HG03196 (cell line): ENCODE results near the gene PLS1.
"Not testable (repeated sequence)": the region's sequence is repeated elsewhere in the genome, so short reads cannot be mapped to it uniquely, and the experiment has no call there.

Source experiments
- ATAC-seq: cut with Tn5 transposase; IDR thresholded peaks from one replicate; pipeline ENCODE4 v1.9.1; 2021; ENCODE audit not compliant: unreplicated experiment

The PLS1 gene

DNA sequence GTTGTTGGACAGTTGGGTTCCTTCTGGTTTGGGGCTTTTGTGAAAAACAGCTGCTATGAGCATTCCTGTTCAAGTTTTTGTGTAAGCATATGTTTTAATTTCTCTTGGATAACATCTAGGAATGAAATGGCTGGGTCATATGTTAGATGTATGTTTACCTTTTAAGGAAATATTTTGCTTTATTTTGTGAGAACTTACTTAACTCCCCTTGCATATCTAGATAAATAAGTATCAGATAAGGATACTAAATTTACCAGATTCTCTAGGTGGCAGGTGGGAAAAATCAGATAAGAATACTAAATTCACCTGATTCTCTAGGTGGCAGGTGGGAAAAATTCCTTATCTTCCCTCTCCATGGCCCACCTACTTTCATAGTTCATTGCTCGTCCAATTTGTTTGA lies 1.1 kb upstream of the PLS1 start:
- no peak for ATAC-seq

DNA sequence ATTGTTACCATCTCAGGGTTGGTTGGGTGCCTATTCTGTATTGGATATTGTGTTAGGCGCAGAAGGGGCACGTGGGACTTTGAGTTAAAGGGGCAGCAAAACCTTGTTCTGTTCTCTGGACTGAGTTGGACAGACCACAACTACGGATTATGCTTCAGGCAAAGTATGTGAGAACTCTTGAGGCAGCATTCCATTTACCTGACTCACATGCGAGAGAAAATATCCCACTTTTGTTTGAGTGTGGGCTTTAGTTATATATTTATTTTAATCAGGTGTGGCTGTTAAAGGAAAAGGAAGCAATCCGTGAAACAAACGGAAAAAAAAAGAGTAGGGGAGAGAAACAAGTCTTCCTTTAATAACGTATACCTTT lies 627 bp upstream of the PLS1 start:
- ATAC-seq = no peak

DNA sequence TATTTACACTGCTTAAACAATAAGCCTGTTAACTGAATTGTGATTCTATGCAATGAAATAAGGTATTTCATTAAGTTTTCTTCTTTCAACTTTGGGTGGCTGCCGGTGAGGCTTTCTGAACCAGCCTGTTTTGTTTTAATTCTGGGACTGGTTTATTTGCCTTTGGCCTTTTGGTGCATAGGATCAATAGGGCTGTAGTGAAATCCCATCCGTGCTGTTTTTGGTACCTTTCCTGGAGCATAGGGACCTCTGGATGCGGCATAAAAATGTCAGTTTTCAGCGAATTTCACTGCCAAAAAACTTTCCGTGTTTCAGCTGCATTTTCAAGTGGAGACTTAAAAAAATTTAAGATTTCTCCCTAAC lies 514 bp downstream of the PLS1 start:
- no peak for ATAC-seq

DNA sequence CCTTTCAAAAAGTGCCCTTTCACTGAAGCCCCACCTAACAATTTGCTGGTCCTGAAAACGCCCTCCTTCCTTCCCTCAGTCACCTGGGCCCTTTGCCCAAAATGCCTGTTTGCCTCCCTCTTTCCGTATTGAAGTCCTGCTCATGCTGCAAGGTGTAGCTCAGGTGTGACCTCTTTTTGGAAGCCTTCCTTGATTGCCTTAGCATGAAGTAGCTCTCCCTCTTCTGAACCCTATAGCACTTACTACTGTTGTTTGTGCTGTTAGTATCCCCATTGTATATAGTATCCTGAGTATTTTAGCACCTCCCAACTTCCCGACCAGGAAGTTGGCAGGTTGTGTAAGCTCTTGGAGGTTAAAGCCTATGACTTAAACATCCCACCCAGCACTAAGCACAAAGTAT lies 1.7 kb downstream of the PLS1 start:
- ATAC-seq = no peak

DNA sequence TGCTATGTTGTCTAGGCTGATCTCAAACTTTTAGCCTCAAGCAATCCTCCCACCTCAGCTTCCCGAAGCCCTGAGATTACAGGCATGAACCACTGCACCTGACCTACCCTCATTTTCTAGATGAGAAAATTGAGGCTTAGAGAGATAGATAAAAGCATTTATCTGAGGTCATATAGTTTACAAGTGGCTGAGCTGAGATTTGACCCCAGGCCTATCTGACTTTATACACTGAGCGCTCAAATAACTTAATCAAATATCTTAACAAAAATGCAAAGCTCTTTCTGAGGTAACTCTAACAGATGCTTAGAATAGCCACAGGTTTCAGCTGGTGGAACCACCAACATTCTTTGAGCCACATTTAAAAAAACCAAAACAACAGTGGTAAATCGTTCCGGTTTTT lies 5.5 kb downstream of the PLS1 start:
- ATAC-seq = no peak

DNA sequence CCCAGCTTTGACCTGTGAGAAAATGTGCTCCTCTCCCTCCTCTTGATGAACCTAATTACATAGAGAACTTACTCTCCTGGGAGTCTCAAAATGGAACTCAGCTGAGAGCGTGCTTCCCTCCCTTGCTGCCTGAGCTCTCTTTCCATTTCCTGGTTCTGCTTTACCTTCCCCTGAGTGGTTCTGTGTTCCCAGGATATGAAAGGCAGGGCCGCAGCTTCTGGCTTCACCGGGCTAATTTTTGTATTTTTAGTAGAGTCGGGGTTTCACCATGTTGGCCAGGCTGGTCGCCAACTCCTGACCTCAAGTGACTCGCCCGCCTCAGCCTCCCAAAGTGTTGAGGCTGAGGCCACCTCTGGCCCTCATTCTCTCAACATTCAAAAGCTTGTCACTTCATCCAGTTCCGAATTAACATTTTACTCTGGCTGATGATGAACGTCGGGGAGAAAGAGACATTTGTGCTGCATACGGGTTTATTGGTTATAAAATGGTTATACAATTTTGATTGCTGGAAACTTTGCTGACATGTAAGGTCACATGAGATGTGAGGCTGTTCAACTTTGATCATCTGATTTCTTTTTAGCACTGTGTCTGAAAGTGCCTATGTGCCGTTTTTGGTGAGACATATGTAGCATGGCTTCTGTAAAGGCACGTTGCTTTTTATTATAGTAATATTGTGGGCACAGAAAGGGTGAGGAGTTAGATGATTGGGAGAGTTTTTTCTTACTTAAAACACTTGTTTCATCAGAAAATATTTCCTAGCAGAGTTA lies 6.6 kb downstream of the PLS1 start:
- no peak for ATAC-seq

DNA sequence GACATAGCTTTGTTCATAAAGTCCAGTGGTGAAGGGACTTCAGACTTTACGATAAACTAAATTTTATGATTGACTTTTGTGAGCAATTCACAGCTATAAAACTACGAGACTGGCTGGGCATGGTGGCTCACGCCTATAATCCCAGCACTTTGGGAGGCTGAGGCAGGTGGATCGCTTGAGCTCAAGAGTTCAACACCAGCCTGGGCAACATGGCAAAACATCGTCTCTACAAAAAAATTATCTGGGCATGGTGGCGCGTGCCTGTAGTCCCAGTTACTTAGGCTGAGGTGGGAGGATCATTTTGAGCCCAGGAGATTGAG lies 7.2 kb downstream of the PLS1 start:
- ATAC-seq = not testable (repeated sequence)

DNA sequence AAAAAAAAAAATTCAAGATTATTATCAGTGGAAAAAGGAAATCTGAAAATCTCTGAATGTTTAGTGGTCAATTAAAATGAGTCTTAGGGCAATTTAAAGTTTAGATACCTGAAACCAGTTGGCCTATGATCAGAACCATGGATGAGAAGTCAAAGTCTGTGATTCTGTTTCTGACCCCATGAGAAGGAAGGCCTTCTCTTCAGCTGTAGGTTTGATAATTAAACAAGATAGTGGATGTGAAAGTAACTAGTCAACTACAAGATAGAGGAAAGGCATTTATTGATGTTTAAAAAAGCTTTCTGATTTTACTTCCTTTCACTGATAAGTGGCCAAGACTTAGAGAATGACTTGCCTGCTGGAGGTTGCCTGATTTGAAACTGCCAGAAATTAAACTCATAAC lies 8.7 kb downstream of the PLS1 start:
- ATAC-seq = peak; percentile 59

DNA sequence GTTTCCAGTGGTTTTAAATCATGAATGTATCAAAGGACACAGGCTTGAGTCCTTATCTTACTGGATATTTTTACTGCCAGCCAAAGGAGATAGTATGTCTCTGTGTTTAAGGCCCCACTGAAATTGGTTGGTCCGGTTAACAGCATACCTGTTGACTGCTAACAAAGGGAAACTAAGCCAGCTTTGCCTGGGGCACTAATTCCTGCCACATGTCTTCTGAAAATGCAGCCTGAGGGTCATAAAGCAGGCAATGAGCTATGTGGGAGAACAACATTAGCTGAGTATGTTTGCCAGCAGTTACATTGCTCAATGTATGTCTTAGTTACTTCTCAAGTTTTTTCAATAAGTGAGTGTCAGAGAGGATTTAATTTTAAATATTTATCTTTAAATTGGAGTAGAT lies 12.4 kb downstream of the PLS1 start:
- ATAC-seq = no peak

DNA sequence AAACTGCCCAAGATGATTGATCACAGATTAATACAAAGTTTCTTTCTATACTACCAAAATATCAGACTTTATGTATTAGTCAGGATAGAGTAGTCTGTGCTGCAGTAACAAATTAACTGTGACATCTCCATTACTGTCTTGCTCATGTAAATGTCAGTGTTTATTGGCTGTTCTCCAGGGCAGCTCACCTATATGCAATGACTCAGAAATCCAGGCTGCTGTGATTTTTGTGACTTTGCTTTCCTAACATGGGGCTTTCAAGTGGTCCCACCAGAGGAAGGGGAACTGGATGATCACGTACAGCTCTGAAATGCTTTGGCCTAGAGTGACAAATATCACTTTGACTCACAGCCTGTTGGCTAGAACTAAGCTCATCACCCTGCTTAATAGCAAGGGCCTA lies 12.9 kb downstream of the PLS1 start:
- no peak for ATAC-seq

DNA sequence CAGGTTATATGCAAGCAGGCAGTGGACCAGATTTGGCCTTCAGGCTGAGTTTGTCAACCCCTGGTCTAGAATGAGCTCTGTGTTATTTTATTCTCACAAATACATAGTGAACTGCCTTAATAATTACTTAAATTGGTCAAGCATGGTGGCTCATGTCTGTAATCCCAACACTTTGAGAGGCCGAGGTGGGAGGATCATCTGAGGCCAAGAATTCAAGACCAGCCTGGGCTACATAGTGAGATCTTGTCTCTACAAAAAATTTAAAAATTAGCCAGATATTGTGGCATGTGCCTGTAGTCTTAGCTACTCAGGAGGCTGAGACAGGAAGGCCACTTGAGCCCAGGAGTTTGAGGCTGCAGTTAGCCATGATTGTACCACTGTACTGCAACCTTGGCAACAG lies 15.0 kb downstream of the PLS1 start:
- ATAC-seq = no peak

DNA sequence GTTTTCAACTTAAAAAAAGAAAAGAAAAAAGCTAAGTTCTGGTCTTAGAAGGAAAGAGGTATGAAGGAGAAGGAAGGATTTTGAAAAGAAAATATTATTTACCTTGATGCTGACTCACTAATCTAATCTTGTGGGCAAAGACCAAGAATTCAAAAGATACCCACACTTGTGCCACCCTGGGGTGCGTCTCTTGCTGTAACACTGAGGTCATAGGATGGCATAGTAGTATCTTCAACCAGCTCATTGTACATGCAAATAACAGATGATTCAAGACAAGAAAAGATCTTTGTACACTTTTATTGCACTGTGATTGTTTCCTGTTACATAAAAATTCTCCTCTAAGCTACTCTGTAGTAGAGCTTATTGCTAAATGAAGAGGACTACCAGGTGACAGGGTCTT lies 17.3 kb downstream of the PLS1 start:
- ATAC-seq = no peak

DNA sequence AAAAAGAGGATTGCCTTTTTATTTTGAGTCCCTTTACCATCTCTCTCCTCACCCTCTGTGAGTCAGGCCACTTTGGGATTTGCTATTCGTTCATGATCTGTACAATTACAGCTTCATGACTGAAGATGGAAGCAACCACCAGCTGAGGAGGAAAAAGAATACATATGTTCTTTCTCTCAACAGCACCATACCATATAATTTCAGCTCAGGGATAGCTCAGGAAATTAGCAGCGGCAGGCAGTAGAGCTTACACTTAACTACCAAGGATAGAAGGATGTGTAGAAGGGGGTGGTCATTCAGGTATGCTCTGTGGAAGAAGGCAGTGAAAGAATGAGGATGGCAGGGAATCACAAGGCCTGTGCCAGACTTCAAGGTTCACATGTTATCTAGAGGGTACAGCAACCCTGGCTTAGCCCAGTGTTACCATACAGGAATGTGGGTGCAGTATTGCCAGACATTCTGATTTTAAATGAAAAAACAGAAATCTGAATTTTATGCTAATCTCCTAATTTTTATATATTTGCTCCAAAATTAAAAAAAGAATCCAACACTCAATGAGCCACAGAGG lies 17.9 kb downstream of the PLS1 start:
- no peak for ATAC-seq

DNA sequence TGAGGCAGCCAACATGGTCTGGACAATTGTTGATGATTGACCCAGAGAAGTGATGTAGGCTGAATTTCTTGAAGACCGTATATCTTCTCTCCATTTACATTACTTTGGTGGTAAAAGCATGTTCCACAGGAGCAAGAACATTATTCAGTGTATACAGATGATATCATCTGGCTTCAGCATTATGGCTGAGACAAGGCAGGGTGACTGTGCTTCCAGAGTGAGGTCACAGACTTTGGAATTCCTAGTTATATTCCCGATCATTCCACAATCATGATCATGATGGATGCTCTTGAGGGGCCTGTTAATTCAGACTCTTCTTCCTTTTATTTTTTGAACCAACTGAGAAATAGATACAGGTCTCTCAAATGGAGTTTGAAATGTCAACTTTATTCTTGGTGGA lies 19.0 kb downstream of the PLS1 start:
- no peak for ATAC-seq

DNA sequence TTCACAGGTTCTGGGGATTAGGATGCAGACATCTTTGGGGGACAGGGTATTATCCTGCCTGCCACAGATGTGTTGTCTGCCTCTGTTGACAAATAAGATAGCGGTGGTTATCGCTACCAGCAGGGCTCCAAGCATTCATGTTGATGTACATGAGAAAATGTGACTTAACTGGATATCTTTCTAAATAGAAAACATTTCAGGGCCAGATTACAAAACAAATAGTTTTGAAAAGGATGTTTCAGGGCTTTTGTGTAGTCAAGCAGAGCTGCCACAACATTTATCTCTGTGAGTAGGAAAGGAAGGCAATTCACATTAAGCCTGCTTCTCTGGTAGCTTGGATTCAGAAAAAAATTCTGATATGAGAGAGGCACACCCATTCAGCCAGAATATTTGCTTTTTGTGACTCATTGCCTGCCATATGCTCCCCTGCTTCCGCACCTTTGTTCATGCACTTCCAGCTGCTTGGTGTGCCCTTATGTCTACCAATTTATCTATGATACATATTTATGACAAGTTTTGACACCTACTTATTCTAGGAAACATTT lies 22.8 kb downstream of the PLS1 start:
- no peak for ATAC-seq

DNA sequence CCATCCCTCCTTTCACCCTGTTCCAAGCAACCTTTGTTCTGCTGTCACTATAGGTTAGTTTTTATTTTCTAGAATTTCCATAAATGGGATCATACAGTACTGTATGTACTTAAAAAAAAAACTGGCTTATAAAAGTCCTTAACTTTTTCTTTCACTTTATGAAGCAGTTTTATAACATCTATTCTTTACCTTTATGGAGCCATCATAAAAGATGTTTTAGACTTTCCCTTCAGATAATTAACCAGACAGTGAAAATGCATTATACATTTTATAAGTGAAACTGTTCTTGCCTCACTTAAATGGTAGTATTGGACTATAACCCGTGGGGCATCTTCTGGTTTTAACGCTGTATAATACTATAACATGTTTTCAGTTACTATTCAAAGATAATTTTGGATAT lies 26.2 kb downstream of the PLS1 start:
- no peak for ATAC-seq

DNA sequence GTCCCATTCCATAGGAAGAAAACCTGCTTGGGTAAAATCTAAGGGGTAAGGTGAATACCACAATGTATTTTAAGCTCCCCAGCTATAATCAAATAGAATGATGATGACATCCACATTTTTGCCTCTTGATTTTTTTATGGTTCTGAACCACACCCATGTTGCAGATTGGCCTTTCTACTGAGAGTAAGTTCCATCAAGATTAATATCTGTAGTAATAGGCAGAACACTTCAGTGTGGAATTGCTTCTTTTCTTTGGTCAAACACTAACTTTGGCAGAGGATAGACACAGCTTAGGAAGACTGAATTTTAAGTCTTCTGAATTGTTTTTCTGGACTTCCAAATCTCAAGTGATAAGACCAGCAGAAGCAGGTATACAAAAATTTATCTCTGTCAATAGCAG lies 27.0 kb downstream of the PLS1 start:
- ATAC-seq = no peak

DNA sequence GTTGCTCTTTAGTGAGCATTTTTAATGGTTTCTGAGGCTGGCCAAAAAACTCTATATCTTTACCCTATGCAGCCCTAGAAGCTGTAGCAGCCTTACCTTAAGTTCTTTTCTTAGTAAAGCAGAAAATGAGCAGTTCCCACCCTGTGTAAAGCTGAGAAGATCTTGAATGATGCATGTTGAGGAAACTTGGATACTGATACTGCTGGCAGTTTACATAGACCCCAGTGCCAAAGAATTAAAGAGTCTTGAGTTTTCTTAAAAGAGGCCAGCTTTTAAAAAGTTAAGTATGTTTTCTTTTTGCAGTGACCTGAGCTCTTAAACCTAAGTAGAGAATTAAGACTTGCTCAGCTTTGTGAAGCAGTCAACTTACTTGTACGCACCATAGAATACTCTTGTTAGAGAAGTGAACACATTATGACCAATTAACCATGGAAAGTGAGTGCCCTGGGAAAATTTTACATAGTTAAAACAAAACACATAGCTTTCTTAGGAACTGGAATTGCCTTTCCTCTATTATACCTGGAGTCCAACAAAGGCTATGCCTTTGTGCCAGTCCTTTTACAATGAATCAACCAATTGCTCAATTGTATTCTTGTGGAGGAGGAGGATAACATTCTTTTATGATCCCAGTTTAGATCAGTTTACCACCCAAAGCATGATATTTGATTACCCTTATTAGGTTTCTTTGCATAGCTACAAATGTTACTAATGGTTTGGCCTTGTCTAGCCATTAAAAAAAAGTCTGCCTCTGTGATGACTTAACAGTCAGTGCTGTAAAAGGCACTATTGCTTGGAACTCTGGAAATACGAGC lies 28.4 kb downstream of the PLS1 start:
- no peak for ATAC-seq

DNA sequence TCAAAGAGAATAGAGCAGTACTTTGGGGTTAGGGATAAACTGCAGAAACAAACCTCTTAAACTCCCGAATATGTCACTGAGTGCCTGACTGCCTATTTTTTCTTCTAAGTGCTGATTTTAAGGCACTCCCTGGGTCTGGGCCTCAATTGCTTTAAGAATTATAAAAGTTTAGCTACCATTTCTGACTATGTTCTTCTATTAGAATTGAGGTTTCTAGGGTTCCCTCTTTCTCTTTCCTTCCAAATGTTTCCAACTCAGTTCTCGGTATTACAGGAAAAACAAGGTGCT lies 28.9 kb downstream of the PLS1 start:
- no peak for ATAC-seq

DNA sequence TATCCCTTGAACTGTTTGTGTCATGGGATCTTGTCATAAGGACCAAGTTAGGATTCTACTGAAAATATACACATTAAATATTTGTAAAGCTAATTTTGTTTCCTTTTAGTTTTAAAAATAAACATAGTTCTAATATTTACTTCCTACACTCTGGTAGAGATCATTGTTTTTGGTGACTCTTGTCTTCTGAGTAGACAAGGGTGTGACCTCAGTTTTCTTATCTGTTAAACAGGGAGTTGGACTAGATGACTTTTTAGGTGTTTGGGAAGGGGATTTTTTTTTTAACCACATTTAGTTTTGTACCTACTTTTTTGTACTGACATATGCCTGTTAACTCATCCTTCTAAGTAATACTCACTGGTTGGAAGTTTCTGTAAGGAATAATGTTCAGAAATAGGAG lies 30.8 kb downstream of the PLS1 start:
- no peak for ATAC-seq

DNA sequence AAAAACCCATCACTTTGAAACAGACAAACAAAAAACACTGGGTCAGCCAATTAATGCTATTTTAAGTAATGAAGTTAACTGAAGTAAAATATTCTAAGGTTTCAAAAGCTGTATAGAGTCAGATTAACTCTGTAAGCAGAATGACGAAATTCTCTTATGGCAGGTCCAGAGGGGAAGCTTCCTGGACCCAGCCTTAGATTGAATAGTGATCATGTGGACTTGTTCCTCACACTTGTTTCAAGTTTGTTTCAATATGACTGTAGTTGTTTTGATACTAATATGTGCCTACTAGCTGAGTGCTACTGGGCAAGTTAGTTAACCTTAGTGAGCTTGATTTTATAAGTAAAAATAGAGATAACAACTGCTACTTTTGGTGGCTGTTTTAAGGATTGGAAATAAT lies 32.6 kb downstream of the PLS1 start:
- no peak for ATAC-seq

DNA sequence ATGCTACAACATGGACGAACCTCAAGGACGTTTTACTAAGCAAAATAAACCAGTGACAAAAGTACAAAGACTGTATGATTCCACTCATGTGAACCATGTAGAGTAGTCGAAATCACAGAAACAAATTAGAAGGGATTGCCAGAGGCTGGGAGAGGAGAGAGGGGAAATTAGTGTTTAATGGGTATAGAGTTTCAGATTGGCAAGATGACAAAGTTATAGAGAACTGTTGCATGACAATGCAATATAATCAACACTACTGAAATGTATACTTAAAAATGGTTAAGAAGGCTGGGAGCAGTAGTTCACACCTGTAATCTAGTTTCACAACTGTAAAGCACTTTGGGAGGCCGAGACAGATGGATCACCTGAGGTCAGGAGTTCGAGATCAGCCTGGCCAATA lies 36.9 kb downstream of the PLS1 start:
- no peak for ATAC-seq

DNA sequence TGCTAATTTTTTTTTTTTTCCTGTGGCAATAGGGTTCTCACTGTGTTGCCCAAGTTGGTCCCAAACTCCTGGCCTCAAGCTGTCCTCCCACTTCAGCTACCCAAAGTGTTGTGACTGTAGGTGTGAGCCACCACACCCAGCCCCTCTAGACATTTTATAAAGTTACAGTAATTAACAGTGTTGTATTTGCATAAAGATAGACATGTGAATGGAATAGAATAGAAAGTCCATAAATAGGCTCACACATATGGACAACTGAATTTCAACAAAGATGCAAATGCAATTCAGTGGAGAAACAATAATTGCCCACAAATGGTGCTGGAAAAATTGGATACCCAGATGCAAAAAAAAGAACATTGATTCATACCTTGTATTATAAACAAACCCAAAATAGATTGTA lies 39.9 kb downstream of the PLS1 start:
- no peak for ATAC-seq
